Hypothalamus (tissue), 51 donors: Measurements from ENCODE around the gene ANO2.

Experiments used
- DNase-seq, 51 donors: peaks; one replicate each; lab custom pipeline; 2025; lab: John Stamatoyannopoulos, UW

ANO2 gene

DNA sequence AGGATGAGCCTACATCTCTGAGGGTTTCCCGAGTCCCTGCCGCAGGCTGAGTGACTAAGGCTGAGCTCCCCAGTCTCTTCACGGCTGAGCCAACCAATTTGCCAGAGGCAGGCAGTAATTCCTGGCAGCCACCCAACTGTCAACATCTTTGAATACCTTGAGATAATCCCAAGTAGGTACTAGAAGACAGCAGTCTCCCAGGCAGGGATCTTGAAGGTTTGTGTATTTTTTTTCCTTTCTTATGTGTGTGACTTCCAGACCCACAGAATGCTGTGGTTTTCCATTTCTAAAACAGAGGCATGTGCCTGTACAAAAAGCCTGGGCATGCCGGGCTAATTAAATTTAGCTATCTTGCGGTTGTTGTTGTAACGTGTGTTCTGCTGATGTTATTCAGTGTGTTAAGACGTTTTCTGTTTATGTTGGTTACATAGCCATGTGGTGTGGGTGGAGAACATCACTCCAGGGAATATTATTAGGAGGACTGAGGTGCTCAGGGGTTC, 155.5 kb downstream of the ANO2 start:
- no peak for DNase-seq

DNA sequence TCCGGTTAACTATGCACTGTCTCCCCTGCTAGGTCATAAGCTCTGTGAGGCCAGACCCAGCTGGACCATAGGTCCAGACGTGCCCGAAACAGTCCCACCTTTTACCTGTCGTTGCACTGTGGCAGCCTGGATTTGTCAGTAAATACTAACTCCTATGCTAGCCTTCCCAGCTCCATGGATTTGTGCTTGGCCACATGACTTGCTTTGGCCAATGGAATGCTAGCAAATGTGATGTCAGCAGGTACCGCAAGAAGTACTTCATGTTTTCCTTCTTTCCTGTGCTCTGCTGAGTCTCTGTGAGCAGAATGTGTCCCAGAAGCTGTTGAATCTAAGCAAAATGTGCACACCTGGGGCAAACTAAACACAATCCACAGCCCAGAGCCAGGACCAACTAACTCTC, 157.2 kb downstream of the ANO2 start:
- no peak for DNase-seq

- DNase-seq: no peak
Measured at GRCh38 chr12:5785601-5786000, 159.5 kb downstream of the ANO2 start.

GRCh38 chr12:5784462-5785130, 160.5 kb downstream of the ANO2 start:
- no peak for DNase-seq

- no peak for DNase-seq
Measured at GRCh38 chr12:5783289-5783920, 161.7 kb downstream of the ANO2 start.

- no peak for DNase-seq
Measured at GRCh38 chr12:5780536-5780935, 164.5 kb downstream of the ANO2 start.

GRCh38 chr12:5779401-5779800, 165.7 kb downstream of the ANO2 start:
- DNase-seq: no peak

- DNase-seq: no peak
Measured at GRCh38 chr12:5778821-5779220, 166.2 kb downstream of the ANO2 start.

- no peak for DNase-seq
Measured at GRCh38 chr12:5777451-5777850, 167.6 kb downstream of the ANO2 start.

DNA sequence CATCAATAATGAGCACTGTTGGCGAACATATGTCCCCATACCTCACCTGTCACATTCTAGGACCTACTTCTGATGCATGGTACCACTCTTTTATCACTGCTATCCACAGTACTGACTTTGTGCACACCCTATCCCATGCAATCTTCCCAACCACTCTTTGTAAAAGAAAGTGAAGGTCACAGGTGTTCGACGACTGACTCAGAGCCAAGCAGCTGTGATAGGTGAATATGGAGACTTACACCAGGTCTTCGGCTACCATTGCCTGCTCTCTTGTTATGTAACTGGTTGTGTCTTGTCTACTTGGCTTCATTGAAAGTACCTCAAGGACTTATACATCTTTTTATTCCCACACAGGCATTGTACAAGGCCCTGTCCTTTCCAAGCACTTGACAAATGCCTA, 169.0 kb downstream of the ANO2 start:
- DNase-seq: no peak

GRCh38 chr12:5773550-5773949, 171.5 kb downstream of the ANO2 start:
- DNase-seq: no peak

GRCh38 chr12:5771756-5772155, 173.3 kb downstream of the ANO2 start:
- DNase-seq: no peak

DNA sequence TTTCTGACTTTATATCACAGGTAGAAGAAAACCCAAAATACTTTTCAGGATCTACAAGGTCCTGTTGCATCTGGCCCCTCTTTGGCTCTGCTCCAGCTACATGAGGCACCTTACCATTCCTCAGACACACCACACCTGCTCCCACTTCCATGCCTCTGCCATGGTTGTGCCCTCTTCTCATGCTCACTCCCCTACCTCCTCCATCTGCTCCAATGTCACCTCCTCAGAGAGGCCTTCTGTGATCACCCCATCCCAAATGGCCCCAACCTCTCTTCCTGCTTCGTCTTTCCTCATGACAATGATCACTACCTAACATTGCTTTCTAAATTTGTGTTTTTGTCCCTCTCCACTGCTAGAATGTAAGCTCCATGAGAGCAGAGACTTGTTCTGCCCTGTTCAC, 174.3 kb downstream of the ANO2 start:
- no peak for DNase-seq

DNA sequence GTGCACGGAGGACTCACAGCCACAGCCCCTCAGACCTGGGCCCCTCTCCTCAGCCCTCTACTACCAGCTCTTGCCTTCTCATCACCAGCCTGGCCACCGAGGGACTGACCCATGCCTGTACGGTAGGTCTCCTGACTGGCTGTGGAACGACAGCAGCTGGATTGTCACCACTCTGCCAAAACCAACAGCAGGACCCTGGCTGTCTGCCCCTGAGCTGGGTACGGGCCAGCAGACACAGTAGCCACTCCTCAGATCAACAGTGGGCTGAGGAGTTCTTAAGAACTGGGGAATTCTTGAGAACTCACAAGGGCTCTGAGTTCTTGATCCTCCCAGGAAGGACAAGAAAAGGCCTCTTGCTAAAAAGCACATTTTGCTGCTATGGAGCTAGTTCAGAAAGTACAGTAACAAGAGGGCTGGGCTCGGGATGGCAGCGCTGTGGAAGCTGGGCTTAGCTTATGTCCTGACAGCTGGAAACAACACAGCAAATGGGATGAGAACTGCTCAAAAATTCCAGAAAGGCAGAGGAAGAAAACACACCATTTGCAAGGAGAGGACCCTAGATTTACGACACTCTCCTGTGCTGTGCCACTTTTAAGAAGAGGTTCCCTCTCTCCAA, 176.4 kb downstream of the ANO2 start:
- DNase-seq: no peak

DNA sequence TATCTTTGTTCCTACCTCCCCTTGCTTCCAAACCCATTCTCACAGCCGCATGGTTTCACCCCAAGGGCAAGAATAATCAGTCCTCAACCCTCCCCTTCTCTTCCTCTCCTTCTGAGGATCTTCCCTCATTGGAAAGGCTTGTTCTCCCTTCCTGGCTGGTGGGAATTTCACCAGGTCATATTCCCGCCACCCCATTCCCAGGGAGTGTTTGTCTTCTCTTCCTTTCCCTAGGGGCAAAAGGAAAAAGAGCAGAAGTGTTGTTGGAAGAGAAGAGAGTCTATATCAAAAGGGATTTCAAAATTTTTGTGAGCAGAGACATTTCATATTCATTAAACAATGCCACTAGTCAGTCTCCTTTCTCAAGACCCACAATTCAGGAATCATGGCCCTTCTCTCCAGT, 176.9 kb downstream of the ANO2 start:
- DNase-seq: no peak

DNA sequence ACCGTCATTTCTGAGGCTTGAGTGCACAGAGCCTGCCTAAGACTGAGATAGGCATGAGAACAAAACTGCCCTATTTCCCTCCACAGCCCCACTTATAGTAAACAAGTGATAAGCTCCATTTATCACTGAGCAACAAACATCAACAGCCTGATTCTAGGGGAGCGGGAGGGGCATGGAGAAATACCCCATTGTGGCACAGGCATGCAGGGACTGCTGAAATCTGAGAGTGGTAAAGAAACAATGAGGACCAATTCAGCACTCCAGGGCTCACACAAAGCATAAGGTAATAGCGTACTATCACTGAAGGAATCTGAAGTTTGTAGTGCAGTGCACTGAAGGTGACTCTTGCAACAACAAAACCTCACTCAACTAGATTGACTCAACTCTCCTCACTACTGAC, 186.7 kb downstream of the ANO2 start:
- no peak for DNase-seq

- no peak for DNase-seq
Measured at GRCh38 chr12:5756338-5756842, 188.7 kb downstream of the ANO2 start.

- no peak for DNase-seq
Measured at GRCh38 chr12:5748027-5748426, 197.0 kb downstream of the ANO2 start.

DNA sequence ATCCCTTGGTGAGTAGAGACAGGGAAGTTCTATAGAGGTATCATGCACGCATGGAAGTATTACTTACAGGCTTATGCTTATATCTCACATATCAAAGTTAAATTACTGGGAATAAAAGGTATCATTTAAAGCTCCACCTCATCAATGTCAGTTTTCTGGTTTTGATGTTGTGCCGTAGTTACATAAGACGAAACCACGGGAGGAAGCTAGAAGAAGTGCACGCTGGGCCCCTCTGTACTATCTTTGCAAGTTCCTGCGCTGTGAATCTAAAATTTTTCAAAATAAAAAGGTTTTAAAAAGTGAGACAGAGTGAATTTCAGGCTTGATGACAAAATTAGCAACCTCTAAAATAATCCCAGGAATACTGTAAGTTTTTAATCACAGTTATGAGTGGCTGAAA, 198.1 kb downstream of the ANO2 start:
- no peak for DNase-seq

DNA sequence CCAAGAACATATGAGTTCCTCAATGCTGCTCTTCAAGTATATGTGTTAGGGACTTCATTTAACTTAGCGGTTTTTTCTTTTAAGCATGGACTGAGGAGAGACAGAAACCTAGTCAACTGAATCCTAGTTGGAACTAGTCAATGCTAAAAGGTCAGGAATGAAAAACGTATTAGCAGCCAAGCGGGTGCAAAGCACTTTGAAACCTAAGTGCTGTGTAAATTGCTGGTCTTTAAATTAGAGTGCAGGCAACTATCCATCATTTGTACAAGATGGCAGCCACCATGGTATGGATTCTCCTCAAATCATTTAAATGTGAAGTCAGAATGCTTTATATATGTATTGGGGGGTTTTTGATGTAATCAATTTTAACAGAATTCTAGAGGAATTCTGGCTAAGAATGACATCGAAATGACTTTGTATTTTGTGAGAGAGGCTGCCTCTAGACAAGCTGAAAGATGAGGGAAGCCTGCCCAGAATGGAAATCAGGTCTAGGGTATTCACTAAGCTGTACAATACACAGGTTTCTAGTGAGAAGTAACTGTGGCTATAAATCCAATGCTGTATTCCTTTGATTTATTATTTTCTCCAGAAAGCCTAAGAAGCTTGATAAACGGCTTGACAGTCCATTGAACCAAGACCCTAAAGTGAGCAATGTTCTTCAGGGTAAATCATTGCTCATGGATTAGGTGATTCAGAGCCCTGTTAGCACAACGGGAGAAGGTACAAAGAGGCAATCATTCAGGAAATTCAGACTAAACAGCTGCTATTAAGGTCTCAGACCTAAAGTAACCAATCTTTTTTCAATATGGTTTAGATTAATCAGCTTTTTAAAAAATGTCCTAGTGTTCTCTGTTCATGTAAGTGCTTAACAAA, 198.8 kb downstream of the ANO2 start:
- DNase-seq: no peak
